G401 (cell line): Measurements from ENCODE around the gene DOCK1. TPM values are rescaled to one million over a fixed set of nuclear protein-coding genes. Genes with fewer than 3 reads are reported as not detected.

Source experiments
- DNase-seq: peaks from one replicate; pipeline ENCODE4 v3.0.0-alpha.2; 2015; ENCODE audit warnings: low spot score
- in situ Hi-C: cut with HindIII; loops from 2 replicates; pipeline ENCODE4 v1.10.0; 2016; ENCODE audit warnings: low sequenced_read_pairs, mixed read lengths
- total RNA-seq: library from RNA; depleted of rRNA; stranded (reverse); fragments of >200 nt; shearing (Covaris generic); gene quantifications from 2 replicates; pipeline ENCODE4 v1.2.3, GENCODE V29; 2014; rRNA removed

Gene DOCK1
- total RNA-seq, 1 experiment from 2014 or later = 36.6 TPM

DNA sequence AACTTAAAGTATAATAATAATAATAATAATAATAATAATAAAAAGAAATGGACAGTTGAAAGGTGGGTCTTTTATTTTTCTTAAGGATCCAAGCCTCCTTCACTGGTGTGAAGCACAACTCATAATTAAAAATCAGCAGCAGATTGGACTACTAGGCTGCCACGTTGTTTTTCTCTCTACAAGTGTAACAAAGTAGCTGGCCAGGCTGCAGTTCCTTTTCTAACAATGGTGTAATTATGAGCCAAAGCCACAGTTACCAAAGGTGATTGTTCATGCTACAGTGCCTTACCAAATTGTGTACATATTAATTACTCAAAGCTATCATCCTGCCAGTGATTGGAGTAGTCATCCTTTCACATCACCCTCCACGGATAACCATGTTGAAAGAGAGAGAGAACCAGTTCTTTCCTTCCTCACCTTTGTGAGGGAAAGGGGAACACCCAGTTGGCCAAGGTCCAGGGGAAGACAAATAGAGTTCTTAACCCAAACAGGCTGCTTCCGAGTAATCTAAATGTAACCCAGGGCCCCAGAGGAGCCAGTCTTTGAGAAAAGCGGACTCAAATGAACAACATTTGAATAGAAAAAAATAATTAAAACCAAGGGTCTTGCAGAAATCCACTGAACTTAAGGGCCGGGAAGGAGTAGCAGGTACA lies 557.5 kb downstream of the DOCK1 start:
- no peak for DNase-seq
- in situ Hi-C loops = no loop called here

DNA sequence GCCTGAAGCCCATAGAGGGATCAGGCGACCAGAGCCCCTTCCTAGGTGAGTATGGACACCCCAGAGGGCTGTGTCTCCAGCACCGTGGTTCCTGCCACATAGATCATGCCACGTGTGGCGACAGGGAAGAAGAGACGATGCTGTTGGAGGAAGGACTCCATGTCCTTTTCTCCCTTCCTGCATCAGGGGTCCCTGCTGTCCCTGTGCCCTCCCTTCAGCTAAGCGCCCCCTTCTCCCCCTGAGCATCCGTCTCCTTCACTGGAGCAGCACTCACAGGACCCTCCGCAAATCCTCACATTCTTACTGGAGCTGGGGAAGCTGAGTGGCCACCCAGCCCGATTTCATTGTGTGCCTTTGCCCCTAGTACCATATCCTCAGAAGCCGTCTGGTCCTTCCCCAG lies 558.3 kb downstream of the DOCK1 start:
- DNase-seq = no peak
- in situ Hi-C loops = no loop called here

DNA sequence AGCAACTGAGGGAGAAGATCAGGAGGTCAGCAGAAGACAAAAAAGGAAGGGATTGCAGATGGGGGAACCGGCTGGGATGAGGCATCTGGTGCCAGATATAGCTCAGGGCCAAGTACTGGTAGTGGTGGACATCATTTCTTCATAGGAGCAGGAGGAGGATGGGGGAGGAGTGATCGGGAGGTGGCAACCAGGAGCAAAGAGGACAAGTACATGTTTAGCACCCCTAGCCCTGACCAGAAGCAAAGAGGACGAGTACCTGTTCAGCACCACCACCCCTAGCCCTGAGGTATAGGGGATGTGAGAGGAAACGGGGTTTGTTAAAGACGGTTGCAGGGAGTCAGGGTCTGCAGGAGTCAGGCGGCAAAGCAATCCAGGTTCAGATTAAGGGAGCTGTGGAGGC lies 559.3 kb downstream of the DOCK1 start:
- in situ Hi-C loops = no loop called here
- DNase-seq = no peak

DNA sequence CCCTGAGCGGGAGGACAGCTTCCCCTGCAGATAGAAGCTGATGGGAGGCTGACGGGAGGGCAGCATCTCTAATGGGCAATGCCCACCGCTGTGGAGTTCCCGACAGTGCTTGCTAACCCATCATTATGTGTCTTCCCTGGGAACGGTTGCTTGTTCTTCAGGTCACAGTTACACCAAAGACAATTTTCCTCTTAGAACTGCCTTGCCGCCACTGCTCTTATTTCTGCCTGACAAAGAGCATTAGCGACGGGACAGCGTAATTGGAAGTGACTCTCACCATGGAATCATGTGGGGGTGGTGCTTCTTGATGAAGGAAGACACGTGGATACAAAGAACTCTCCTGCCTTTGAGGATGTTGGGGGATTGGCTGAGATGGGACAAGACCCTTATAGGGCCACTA lies 562.6 kb downstream of the DOCK1 start:
- in situ Hi-C loops = no loop called here
- DNase-seq = no peak

DNA sequence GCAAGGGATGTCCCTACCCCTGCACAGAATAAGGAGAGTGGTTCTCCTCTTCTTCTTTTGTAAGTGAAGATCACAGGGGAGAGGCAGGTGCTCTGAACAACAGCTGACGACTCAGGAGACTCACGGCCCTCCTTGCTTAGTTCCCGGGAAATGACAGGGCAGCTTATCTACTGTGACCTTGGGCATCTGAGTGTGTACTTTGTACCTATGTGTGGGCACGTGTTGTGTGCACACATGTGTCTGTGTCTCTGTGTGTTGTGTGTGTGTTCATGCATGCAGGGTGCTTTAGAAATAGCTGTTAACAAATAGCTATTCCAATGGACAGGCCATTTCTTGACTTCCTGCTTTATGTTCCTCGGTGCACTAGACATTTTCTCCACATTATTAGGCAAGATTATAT lies 563.4 kb downstream of the DOCK1 start:
- in situ Hi-C loops = no loop called here
- DNase-seq = no peak

DNA sequence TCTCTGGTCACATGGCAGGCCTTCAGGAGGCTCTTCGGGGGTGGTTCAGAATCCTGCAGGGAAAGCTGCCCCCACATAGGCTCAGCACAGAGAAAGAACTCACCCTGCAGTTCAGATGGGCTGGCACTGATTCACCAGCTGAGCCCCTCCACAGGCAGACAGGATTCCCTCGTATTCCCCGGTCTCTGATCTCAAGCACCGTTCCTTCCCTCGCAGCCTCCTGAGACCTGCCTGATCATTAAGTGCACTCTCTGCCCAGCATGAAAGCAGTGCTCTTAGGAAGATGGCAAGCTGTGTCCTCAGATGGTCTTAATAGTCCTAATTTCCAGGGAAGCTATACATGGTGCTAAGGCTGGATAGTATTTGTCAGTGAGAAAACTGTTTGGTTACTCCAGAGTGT lies 565.7 kb downstream of the DOCK1 start:
- in situ Hi-C loops = no loop called here
- no peak for DNase-seq

DNA sequence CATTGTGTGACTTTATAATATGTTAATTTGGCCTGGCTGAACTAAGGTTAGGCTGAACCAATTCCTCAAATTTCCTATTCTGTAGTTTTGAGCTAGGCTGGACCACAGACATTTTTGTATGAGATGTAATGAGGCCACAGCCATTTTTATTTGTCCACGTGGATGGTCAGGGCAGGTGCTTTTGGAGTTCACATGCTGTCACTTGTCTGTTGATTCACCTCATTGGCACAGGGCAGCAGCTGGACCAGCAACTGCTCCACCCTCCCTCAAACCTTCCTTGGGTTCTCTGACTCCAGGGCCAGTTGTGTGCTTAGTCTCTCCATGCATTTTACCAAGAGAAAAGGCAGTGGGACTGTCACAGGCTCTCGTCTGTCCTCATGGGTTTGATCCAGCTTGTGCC lies 567.7 kb downstream of the DOCK1 start:
- DNase-seq = no peak
- in situ Hi-C loops = no loop called here

DNA sequence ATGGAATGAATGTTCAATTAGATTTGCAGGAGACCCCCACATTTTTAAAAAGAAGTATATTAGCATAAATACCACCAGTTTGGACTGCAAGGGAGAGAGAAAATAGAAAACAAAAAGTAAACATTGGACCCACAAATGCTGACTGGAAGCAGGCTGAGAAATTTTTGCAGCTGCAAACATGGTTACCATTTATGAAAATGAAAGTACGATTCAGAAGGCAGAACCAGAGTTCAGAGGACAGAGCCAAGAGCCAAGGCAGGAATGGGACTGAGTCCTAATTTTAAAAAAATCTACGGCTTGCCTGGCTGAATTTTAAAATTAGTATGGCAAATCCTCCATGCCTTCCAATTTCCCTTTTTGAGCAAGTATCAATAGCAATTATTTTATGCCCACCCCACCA lies 569.3 kb downstream of the DOCK1 start:
- in situ Hi-C loops = no loop called here
- no peak for DNase-seq

DNA sequence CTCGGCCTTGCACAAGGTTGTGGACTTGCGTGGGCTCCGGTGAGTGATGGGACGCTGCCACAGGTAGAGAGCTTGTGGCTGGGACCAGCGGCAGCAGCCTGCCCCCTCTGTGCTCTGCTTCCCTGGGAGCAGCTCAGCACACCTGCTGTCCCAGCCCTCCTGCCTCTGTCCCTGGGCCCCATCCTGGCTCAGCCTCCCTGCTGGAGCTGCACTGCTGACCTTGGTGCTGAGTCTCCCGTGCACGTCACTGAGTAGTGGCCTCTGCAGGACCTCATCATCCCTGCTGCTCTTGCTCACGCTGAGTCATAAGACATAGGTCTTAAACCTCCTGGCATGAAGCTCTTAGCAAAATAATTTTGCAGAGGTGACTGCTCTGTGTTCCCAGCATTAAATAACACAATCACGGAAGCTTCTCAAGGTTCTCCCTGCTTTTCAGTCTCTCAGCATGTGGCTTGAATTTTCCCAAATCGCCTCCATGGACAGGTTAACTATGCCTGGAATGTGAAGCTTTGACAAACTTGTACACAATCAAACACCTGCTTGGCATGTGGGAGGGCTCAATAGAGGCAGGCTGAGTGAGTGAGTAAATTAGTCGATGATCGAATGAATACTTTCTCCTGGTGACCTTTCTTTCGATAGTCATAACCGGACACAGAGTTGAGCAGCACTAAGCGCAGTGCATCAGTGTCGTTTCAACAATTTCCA lies 580.1 kb downstream of the DOCK1 start:
- no peak for DNase-seq
- in situ Hi-C loops = no loop called here

DNA sequence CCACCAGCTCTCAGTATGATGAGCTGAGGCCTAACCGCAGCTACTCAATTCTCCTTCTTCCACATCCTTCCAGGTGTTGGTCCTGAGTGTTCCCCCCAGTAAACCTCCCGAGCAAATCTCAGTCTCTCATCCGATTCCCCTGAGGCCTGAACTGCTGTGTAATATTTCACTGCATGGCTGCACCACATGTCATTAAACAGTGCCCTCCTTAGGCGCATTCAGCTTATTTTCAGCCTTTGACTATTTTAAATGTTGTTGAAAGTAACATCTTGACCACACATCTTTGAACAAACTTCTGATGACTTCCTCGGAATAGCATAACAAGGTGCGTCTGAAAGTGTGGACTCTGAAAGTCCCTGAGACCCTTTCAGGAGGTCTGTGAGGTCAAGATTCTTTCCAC lies 581.1 kb downstream of the DOCK1 start:
- DNase-seq = no peak
- in situ Hi-C loops = no loop called here

DNA sequence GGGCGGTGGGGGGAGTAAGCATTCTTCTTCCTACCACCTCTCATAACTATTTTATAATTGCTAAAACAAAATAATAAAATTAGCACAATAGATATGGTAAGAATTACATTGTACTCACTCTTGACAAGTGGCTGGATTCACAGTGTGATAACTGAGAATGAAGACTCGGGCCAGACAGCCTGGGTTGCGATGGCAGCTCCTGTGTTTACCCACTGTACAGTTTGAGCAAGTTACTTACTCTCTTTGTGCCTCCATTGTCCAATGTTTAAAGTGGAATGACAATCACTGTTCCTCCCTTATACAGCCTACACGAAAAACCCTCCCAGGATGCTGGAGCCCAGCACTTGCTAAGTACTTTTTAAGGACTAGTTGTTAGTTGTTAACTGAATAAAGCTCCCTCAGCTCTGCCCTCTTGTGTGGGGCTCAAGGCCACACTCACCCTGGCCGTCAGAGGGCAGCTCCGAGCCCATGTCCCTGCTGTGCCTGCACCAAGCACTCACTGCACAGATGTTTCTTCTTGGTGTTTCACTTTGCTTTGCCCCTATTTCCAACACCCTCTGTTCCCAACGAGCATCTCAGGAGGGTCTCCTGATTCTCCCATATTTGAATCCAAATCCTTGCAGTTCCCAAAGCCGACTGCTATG lies 587.5 kb downstream of the DOCK1 start:
- in situ Hi-C loops = no loop called here
- DNase-seq = no peak

DNA sequence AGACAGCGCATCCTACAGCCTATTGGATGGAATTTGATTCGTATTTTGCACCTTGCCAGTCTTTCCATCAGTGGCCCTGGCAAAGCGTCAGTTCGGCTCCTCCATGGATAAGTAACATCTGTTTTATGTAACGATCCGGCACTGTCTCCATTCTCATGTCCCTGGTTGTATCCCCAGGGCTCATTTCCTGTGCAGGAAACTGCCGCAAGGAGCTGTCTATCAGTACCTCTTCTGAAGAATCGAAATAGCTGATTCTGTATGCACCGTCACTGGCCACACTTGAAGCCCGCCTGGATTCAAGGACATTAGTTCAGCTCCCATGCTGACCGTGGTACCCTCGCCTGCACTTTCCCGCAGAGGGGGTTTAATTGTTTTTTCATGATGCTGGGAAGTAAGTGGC lies 590.8 kb downstream of the DOCK1 start:
- in situ Hi-C loops = no loop called here
- no peak for DNase-seq

DNA sequence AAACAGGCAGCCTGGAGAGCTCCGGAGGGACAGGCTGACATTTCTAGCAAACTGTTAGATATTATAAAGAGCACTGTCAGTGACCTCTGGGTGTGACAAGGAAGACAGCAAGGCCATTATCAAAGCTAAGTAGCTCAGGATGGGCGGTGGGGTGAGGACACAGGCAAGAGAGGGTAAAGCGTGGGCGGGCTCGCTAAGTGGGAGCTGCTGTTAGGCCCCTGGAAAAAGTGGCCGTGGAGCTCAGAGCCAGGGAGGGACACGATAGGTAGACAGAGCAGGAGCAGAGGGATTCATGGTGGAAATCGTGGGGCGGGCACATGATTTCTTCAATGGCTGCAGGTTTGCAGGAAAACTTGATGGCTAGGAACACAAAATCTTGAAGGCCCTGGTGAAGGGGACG lies 592.5 kb downstream of the DOCK1 start:
- in situ Hi-C loops = no loop called here
- DNase-seq = no peak

DNA sequence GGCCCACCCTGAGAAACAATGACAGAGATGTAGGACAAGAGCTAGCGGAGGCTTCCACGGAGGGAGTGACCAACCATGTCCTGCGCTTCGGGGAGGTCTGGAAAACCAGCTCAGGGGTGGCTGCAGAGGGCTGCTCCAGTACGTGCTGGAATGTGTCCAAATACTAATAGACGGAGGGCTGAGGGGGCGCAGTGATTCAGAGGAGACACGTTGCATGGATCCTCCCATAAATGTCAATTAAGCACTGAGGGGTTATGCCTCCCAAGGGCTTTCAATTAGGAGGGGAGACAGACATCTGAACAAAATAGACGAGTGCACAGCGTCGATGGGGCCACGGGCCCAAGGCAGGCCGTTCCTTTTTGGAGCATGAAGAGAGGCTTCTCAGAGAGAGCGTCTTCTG lies 592.9 kb downstream of the DOCK1 start:
- in situ Hi-C loops = no loop called here
- DNase-seq = no peak

DNA sequence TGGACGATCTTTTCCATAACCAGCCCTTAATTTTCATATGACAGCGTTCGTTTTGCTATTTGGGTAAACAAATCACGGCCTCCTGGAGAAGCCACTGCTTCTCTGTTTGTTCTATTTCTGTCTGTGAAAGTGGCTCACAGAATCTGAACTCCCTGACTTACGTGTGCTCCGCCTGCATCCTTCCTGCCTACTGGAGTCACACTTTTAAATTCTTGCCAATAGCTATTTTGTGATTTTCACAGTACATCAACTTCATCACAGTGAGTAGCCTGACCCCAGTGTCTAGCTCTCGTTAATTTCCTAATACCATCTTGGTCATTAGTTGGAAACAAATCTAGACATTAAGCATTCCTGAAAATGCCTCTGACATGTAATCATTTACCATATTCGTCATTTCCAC lies 594.9 kb downstream of the DOCK1 start:
- in situ Hi-C loops = no loop called here
- no peak for DNase-seq

Other genes with a start within 250 kb of the DOCK1 start
- not detected in 2 replicates for gene C10orf90, start 234.7 kb upstream of the DOCK1 start, total RNA-seq